GM21576 (cell line): Measurements from ENCODE around the gene SNX14.
"Not testable (repeated sequence)": the region's sequence is repeated elsewhere in the genome, so short reads cannot be mapped to it uniquely, and the experiment has no call there.

Experiments
- ATAC-seq: cut with Tn5 transposase; IDR thresholded peaks from one replicate; pipeline ENCODE4 v1.9.1; 2021; ENCODE audit warnings: mild to moderate bottlenecking, moderate library complexity; ENCODE audit not compliant: unreplicated experiment

The SNX14 gene

GRCh38 chr6:85593438-85594196 lies at the start of gene SNX14:
TSS of gene SNX14 (minus strand) at chr6:85593858. CDS start at chr6:85593718, 140 bp downstream.
- peak; percentile 86 for ATAC-seq

DNA sequence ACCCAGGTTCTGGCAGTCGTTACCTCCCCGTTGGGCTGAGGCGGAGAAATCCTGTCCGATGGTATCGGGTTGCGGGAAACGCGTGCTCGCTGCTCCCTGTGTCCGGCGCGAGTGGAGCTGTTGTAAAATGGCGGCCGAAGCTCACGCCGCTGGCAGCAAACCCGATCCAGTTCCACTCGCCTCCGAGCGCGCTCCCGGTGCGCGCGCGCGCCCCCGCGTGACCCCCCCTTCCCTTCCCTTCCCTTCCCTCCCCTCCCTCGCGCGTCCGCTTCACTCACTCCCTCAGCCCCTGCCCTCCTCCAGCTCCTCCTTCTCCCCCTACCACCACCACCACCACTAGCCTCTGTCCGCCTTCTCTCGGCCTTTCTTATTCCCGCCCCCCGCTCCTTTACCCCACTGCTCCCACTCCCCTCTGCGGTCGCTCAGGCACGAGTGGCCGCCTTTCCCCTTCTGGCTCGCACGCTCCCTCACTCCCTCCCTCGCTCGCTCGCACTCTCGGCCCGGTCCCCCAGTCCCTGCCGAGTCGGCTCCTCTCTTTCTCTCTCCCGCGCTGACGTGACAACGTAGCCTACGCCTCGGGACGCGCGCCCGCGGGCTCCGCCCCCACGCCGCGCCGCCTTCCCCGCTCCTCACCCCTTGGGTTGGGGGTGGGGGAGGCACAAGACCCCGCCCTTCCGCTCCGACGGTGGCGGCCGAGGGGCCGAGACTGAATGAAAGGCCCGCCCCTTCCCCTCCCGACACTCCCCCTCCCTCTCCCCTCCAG lies 49.3 kb upstream of the SNX14 start, which contains the start of gene SYNCRIP:
TSS of gene SYNCRIP (minus strand) at position 113 of the 763 bp plus-strand sequence. CDS start 1,447 bp downstream, outside the sequence.
- peak; percentile 63 for ATAC-seq

DNA sequence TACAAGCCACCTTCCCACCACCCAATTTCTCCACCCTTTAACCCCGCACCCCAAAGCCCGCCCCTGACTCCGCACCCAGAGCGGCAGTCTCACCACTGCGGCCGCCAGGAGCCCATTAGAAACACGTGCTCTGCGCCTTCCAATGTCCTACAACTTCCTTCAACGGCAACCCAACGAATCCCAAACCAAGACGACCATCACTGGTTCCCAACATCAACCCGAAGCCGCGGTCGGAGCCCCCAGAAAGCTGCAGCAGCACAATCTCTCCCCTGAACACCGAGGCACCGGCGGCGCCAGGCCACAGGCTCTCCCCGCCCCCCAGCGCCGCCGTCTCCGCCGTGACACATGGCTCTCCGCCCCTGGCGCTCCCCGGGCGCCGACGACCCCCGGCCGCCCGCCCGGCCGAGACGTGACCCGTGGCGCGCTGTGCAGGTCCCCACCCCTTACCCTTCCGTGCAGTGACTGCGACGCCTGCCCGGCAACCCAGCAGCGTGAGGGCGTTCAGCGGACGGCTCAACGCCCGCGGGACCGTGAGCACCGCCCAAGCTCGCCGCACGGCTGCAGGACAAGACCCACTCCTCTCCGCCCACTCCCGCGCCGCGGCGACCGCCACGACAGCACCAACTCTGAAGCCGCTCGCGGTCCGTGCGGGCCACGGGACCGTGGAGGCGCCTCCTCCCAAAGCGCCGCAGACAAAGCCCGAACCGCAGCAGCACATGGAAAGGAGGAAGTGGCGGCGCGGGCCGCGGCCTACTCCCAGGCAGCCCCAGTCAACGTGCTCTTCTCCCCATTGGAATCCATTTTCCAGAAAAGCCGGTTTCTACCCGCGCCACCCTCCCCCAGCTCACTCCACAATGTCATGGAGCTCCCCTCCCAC lies 48.5 kb upstream of the SNX14 start:
- ATAC-seq: no peak

- no peak for ATAC-seq
Measured at GRCh38 chr6:85641522-85641896, 47.9 kb upstream of the SNX14 start.

DNA sequence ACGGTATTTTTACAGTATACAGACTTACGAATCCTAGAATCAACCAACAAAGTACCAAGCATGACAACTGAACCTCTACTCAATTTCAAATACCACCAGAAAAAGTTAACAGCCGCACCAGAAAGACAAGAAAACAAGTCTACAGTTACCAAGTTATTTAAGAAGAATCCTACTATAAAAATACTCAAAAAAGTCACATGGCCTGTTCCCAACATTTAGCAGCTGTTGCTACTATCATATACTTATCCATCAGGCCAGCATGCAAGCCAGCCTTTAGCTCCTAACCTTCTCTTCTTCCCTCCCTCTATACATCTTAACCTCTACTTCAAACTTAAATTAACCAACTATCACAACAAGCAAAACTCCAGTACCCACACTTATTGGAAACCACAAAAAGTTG lies 47.2 kb upstream of the SNX14 start:
- ATAC-seq: no peak

- no peak for ATAC-seq
Measured at GRCh38 chr6:85637579-85637978, 43.9 kb upstream of the SNX14 start.

DNA sequence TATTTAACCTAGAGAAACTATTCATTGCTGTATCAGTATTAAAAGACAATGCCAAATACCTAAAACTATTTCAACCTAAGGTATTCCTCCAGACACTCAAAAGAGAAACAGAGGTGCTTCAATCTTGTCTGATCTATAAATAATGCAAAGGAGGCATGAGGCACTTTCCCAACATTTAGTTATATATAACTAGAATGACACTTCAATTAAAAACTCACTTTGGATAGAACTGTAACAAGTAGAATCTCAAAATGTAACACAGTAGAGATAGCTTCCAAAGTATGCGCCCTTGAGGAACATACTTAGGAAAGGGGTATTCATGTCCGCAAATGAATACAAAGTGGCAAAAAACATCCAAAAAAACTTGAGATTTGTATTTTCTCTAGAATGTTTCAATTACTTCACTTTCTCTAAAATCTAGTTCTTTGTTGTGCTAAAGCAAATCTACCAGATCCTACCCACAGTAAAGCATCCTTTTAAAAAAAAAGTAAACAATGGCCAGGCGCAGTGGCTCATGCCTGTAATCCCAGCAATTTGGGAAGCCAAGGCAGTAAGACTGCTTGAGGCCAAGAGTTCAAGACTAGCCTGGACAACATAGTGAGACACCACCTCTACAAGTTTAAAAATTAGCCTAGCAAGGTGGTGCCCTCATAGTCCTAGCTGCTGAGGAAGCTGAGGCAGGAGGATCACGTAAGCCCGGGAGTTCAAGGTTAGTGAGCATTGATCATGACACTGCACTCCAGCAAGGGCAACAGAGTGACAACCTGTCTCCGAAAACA lies 38.7 kb upstream of the SNX14 start:
- no peak for ATAC-seq

- not testable (repeated sequence) for ATAC-seq
Measured at GRCh38 chr6:85631117-85631516, 37.5 kb upstream of the SNX14 start.

DNA sequence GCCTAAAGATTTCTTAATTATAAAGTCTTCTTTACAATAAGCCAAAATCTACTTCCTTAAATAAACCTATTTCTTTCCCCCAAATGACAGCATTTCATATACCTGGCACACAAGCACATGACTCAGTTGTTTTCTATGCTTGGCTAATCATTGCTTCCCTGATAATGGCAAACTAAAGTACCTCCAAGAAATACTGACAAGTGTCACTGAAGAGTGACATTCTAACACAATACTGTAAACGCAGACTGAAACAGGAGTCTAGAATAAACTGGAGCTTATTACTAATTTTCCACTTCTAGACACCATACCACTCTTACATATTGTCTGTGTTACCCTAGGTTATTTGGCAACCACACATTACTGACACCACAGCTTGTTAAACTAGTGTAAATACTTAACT lies 34.7 kb upstream of the SNX14 start:
- ATAC-seq: no peak

GRCh38 chr6:85620308-85620707 lies 26.6 kb upstream of the SNX14 start:
- no peak for ATAC-seq

DNA sequence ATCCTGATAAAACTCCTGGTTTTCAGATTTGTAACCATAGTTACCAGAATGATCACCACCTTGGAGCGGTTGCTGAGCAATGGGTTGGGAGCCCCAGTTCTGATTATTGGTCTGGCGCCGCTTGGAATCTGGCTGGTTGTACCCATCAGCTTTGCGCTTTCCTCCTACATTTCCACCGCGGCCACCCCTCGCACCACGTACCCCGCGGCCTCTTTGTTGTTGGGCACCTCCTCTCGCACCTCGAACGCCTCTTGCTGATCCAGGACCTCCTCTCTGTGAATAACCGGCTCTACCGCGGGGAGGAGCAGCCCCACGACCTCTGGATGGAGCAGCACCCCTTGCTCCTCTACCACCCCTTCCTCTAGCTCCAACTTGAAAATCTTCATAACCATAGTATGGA lies 21.1 kb upstream of the SNX14 start:
- no peak for ATAC-seq

- ATAC-seq: no peak
Measured at GRCh38 chr6:85612690-85613474, 19.2 kb upstream of the SNX14 start.

DNA sequence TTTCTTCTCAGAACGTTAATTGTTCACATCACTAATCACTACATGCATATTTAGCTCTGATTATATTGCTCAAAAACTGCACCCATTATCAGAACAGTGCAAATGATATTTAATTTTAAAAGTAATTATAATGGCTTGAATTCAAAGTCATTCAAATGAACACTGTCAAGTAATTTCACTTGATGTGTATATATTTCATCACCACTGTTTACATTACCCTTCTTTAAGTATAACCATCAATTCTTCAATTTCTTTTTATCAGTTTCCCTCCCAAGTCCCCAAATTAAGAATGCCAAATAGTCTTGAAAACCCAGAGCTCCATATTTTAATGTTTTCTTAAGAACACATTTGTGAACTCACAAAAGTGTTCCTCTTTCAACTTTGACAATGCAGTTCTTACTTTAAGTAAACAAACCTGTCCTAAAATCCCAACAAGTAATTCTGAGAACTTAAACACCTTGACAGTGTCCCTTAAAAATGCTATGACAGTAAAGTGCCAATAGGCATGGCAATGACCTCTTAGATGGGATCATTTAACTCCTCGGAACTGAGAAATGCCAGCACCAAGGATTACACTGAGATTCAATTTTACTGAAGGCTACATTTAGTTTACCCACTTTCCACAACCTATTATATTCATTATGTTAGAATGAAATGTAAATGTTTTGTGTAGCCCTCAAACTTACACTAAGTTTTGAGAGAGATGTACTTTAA lies 16.7 kb upstream of the SNX14 start:
- ATAC-seq: no peak

DNA sequence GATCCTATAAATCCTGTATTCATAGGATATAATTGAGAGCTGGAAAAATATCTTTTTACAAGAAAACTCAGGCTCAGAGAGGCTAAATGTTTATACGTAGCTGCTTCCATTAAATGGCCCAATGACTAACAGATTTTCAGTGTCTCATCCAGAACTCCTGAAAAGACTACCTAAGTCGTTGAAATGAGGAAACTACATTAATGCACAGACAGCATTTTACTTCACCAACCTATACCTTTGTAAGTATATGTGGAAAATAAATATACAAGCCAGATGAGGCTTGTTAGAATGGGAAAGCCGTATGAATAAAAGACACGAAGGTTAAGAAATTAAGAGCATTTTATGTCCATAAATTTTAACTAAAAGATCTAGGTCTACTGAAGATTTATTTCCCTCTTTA lies 8.4 kb upstream of the SNX14 start:
- ATAC-seq: no peak

GRCh38 chr6:85600713-85601313 lies 7.2 kb upstream of the SNX14 start:
- no peak for ATAC-seq

DNA sequence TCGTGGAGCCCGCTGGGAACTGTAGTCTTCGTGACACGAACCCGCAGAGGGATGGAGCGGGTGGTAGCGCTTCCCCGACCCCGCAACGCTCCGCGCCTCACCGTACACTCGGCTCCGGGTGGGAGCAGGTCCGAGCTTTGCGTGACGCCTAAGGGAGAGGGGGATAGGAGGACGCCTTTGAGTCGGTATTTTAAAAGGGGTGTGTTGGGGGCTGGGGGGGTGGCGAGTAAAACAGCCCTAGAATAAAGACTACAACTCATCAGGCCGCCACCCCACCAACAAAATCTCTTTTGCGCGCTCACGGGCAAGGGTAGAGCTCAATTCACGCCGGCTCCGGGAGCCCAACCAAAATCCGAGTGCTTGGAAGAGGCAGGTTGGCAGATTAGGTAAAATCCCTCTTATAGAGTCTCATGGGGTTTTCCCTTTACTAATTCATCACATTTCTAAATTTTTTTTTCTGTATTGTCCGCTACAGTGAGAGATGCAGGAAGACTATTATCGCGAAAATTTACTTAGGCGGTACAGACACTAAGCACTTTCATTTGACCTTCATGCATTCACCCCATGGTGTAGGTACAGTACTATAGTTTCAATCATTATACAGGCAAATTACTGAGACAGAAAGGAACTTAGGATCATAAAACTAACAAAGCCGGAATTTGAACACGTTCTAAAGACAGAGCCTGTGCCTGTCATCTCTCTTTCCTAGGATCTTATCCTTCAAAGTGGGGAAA lies 706 bp upstream of the SNX14 start:
- peak; percentile 8 for ATAC-seq

- no peak for ATAC-seq
Measured at GRCh38 chr6:85592033-85592432, 1.6 kb downstream of the SNX14 start.

GRCh38 chr6:85591207-85591606 lies 2.5 kb downstream of the SNX14 start:
- ATAC-seq: no peak
